HuH-7 (cell line): ENCODE results near the gene TMEM138.

Experiments used
- DNase-seq: peaks from one replicate; pipeline ENCODE4 v3.0.0; 2011; ENCODE audit warnings: low spot score

Gene TMEM138

DNA sequence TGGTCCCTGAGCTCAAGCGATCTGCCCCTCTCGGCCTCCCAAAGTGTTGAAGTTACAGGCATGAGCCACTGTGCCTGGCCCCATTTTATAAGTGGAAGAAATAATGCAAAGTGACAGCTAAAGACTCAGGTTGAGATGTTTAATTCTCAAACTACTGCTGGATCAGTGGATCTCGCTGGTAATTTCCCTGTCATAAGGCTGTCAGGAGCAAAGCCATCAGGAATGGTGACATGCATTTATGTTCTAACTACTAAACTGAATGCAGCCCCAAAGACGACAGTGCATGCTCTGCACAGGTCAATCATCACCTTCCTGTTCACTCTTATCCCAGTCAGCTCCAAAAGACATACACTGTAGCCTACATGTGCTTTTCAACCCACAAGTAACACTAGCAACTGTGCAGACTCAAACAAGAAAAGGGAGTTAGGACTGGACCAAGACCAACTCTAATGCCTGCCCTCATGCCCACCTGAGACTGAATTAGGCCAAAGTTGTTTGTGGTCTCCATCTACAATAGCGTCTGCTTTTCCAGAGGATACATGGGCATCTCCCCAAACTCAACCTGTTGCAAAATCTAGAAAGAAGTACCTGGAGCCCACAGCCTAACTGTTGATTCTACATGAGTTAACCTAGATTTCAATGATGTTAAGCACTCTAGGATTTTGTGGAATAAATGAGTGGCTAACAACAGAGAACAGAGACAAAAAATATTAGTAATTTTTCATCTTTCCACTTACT, 45.0 kb downstream of the TMEM138 start:
- no peak for DNase-seq

GRCh38 chr11:61411589-61411988, 49.4 kb downstream of the TMEM138 start:
- DNase-seq = no peak

DNA sequence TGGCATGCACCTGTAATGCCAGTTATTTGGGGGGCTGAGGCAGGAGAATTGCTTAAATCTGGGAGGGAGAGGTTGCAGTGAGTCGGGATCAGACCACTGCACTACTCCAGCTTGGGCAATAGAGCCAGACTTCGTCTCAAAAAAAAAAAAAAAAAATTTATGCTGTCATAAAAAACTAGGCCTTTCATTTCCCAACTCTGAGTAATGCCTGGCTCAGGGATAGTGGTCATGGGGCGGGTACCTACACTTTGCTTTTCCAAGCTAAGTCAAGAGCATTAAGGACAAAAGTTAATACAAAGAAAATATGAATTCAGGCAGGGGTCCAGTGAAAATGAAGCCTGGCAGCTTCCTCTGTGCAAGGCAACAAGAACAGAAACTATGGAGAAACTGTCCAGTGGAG, 51.3 kb downstream of the TMEM138 start:
- DNase-seq = no peak

DNA sequence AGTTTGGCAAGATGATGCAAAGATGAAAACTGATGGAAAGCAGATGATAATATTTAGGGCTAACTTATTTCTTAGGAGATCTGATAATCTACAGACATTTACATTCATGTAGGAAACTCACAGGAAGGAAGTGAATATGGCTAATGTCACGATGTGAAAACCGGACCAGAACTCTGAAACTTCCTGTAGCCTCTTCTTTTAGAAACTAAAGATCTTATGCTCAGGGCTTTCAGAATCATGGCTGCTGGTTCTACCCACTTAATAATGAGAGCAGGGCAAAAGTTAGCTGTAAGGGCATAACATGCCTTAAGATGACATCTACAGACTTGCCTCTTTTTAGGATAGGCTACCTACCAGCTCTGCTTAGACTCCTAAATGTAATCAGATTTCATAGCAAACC, 52.4 kb downstream of the TMEM138 start:
- DNase-seq = no peak

- DNase-seq = no peak
Measured at GRCh38 chr11:61415381-61415780, 53.2 kb downstream of the TMEM138 start.

DNA sequence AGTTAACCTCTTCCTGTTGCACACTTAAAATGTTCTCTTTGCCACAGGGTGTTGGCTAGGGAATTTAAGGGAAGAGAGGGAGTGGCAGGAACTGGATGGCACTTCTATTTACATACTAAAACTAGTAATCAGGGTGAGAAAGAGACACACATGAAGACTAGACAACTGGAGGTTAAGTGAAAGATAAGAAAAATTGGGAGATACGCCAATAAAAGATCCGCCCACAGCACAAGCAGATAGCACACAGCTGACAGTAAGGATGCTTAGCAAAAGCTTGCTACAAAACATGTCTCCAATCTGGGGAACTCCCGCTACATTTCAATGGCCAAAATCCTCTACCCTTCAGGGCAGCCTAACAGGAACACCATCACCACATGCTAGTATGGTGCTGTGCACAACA, 54.8 kb downstream of the TMEM138 start:
- DNase-seq = no peak

DNA sequence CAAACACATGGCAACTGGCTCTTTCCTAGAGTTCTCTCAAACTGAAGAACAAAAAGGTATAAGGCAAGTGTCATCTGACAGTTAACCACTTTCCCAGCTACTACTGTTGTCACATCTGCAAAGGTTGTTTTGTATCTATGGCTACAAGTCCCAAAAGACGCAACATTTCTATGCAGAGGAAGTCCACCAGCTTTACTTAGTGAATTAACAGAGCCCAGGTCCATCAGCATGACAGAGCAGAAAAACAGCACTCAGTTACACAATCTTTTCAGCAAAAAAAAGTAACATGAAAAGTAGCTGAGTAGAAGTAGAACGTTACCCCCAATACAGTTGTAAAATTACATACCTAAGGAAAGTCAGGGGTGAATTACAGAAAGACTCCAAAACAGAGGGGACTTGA, 55.5 kb downstream of the TMEM138 start:
- DNase-seq = no peak

DNA sequence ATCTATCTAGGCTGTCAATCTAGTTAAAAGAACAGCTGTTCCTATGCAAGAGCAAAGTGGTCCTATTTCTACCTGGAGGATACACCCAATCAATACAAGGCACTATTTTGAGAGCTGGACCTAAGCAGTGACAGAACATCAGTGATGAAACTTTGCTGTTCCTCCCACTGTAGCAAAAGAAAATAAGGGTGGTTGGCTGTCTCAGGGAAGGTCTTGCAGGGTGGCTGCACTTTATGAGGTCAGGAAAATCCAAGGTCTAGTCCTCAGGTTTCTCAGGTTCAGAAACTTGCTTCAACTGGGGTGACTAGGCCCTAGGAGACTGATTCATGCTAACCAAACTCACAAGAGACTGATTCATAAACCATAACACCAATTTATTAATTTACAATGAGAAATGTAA, 56.0 kb downstream of the TMEM138 start:
- DNase-seq = no peak
